ENCODE measurements around the gene SPSB2. TPM values are rescaled to one million over a fixed set of nuclear protein-coding genes. Genes with fewer than 3 reads are reported as not detected.

Gene SPSB2, protein sequence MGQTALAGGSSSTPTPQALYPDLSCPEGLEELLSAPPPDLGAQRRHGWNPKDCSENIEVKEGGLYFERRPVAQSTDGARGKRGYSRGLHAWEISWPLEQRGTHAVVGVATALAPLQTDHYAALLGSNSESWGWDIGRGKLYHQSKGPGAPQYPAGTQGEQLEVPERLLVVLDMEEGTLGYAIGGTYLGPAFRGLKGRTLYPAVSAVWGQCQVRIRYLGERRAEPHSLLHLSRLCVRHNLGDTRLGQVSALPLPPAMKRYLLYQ
- 9.2 and 11.5 TPM in 2 replicates for total RNA-seq
- long read RNA-seq, partial matches to known transcripts = 1 of 1 reads
- long read RNA-seq, other reads (novel, unspliced or antisense) = 0 of 1 reads

DNA sequence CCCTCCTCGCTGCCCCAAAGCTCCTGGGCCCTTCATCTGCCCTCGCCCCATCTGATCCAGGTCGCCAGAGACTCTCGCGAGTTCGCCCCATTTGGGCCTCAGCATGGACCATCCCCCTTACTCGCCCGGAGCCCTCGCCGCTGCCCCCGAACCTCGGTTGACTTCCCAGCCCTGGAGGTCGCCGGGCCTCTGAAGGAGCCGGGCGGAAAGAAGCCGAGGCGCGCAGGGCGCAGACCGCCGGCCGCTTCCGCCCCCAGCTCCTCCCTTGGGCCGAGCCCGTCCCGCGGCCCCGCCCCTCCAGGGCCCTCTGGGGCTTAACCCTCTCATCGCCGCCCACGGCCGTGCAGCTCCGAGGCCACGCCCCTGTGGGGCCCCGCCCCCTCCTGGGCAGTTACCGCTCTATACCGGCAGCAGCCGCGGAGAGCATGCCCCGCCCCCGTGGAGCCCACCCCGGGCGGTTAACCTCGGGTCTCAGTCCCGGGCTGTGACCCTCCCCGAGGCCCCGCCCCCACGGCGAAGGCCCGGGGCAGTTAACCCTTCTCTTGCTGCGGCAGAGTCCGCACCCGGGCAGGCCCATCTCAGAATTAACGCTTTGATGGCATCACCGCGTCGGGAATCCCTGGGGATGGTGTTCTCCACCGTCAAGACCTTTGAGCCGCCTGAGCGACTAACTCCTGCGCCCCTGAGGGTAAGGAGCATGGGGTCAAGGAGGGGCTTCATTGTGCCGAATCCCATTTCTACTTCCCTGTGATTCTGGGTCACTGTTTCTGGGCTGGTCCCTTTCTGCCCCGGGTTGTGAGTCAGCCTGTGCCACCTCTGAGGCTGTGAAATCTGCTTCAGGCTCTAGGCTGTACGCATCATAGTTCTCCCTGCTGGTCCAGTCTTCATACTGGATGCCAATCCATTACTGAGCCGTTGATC, at the start of gene SPSB2:
Gene SPSB2, minus strand, starts transcription at position 210 of the 921 bp plus-strand sequence. CDS start 402 bp downstream, outside the sequence.
- peak within 1 kb of the TSS; percentile 88 for H3K27ac Mint-ChIP-seq (ENCODE audit: unreplicated experiment)
- H3K36me3 Mint-ChIP-seq (ENCODE audit: unreplicated experiment) = peaks cover 26% of the 10 kb centered on the region
- TF ChIP-seq, protein P1, sequence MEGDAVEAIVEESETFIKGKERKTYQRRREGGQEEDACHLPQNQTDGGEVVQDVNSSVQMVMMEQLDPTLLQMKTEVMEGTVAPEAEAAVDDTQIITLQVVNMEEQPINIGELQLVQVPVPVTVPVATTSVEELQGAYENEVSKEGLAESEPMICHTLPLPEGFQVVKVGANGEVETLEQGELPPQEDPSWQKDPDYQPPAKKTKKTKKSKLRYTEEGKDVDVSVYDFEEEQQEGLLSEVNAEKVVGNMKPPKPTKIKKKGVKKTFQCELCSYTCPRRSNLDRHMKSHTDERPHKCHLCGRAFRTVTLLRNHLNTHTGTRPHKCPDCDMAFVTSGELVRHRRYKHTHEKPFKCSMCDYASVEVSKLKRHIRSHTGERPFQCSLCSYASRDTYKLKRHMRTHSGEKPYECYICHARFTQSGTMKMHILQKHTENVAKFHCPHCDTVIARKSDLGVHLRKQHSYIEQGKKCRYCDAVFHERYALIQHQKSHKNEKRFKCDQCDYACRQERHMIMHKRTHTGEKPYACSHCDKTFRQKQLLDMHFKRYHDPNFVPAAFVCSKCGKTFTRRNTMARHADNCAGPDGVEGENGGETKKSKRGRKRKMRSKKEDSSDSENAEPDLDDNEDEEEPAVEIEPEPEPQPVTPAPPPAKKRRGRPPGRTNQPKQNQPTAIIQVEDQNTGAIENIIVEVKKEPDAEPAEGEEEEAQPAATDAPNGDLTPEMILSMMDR (IDR thresholded peaks at IDR 0.05) = no peak
- no peaks in the 10 kb centered on the region for H3K27me3 Mint-ChIP-seq (ENCODE audit: unreplicated experiment)
- peak within 1 kb of the TSS; percentile 86 for H3K4me3 Mint-ChIP-seq (ENCODE audit: unreplicated experiment)
- peaks cover 41% of the 10 kb centered on the region for H3K4me1 Mint-ChIP-seq (ENCODE audit: unreplicated experiment)
- no peaks in the 10 kb centered on the region for H3K9me3 Mint-ChIP-seq (ENCODE audit: unreplicated experiment)
- DNase-seq (ENCODE audit: extremely low spot score, unreplicated experiment) = peak; percentile 98

DNA sequence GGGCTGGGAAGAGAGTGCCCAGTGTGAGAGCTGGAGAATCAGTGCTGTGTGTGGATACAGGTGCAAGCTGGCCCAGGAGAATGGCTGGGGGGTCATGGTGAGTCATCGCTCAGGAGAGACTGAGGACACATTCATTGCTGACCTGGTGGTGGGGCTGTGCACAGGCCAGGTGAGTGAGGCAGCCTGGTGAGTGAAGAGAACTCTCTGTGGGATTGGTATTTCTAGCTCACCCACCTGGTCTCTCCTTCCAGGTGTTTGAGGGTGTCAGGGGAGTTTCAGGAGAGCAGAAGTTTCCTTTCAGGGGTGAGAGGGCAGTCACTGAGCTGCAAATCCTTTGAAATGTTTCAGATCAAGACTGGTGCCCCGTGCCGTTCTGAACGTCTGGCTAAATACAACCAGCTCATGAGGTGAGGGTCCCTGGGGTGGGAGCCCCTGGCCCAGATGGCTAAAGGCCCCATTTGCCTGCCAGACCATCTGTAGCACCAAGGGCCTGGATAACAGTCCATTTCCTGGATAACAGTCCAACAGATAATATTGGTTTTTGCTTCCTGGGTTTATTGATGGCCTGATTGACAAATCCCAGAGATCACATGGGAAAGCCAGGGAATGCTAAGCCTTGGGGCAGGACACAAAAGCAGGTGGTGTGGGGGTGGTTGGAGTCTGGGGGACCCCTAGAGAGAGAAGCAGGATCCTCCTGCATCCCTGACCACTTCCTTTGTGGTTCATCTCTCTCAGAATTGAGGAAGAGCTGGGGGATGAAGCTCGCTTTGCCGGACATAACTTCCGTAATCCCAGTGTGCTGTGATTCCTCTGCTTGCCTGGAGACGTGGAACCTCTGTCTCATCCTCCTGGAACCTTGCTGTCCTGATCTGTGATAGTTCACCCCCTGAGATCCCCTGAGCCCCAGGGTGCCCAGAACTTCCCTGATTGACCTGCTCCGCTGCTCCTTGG, 49.2 kb upstream of the SPSB2 start:
- H3K27ac Mint-ChIP-seq (ENCODE audit: unreplicated experiment) = no peak overlapping the region
- peaks cover 3% of the 10 kb centered on the region for H3K36me3 Mint-ChIP-seq (ENCODE audit: unreplicated experiment)
- no peaks in the 10 kb centered on the region for H3K27me3 Mint-ChIP-seq (ENCODE audit: unreplicated experiment)
- no peak for DNase-seq (ENCODE audit: extremely low spot score, unreplicated experiment)
- peaks cover 35% of the 10 kb centered on the region for H3K4me1 Mint-ChIP-seq (ENCODE audit: unreplicated experiment)
- H3K4me3 Mint-ChIP-seq (ENCODE audit: unreplicated experiment) = no peak overlapping the region
- TF ChIP-seq, protein P1 (IDR thresholded peaks at IDR 0.05) = no peak
- H3K9me3 Mint-ChIP-seq (ENCODE audit: unreplicated experiment) = no peaks in the 10 kb centered on the region

DNA sequence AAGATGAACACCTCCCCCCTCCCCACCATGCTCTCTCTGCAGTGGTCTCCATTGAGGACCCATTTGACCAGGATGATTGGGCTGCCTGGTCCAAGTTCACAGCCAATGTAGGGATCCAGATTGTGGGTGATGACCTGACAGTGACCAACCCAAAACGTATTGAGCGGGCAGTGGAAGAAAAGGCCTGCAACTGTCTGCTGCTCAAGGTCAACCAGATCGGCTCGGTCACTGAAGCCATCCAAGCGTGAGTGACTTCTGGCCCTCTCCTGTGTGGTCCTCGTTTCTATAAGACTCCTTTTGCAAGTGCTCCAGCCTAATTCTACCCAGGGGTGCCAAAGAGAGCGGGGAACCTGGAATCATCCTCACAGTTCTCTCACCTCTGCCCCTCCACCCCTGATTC, 48.4 kb upstream of the SPSB2 start:
- Mint-ChIP-seq H3K36me3 (ENCODE audit: unreplicated experiment) (peaks cover 4% of the 10 kb centered on the region), H3K4me3 (ENCODE audit: unreplicated experiment) (no peak overlapping the region), H3K4me1 (ENCODE audit: unreplicated experiment) (peaks cover 29% of the 10 kb centered on the region), H3K27ac (ENCODE audit: unreplicated experiment) (no peak overlapping the region), H3K9me3 (ENCODE audit: unreplicated experiment) (no peaks in the 10 kb centered on the region), H3K27me3 (ENCODE audit: unreplicated experiment) (no peaks in the 10 kb centered on the region)
- TF ChIP-seq, protein P1 (IDR thresholded peaks at IDR 0.05) = no peak
- DNase-seq (ENCODE audit: extremely low spot score, unreplicated experiment) = no peak

DNA sequence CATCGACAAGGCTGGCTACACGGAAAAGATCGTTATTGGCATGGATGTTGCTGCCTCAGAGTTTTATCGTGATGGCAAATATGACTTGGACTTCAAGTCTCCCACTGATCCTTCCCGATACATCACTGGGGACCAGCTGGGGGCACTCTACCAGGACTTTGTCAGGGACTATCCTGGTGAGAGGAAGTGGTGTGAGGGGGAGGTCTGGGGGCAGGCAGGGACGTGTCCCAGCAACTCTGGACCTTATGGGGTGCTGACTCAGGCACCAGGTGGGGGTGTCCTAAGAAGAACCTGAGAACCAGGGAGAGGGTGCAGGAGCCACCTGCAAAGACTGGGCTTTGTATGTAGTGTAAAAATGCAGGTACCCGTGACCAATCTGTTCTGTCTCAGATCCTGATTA, 46.5 kb upstream of the SPSB2 start:
- Mint-ChIP-seq H3K4me3 (ENCODE audit: unreplicated experiment) (no peak overlapping the region), H3K9me3 (ENCODE audit: unreplicated experiment) (no peaks in the 10 kb centered on the region), H3K27ac (ENCODE audit: unreplicated experiment) (no peak overlapping the region), H3K27me3 (ENCODE audit: unreplicated experiment) (no peaks in the 10 kb centered on the region), H3K4me1 (ENCODE audit: unreplicated experiment) (peaks cover 19% of the 10 kb centered on the region), H3K36me3 (ENCODE audit: unreplicated experiment) (peaks cover 4% of the 10 kb centered on the region)
- TF ChIP-seq, protein P1 (IDR thresholded peaks at IDR 0.05) = no peak
- no peak for DNase-seq (ENCODE audit: extremely low spot score, unreplicated experiment)

Data from osteocyte (in vitro differentiated cells).